ENCODE results near the gene DYNC1LI1. TPM values are rescaled to one million over a fixed set of nuclear protein-coding genes. Genes with fewer than 3 reads are reported as not detected.
A peak's percentile ranks its signal among the peaks of the same experiment; 100 is the strongest.

Gene DYNC1LI1
- total RNA-seq, 1 donor from 2014 or later: 69.2 TPM

DNA sequence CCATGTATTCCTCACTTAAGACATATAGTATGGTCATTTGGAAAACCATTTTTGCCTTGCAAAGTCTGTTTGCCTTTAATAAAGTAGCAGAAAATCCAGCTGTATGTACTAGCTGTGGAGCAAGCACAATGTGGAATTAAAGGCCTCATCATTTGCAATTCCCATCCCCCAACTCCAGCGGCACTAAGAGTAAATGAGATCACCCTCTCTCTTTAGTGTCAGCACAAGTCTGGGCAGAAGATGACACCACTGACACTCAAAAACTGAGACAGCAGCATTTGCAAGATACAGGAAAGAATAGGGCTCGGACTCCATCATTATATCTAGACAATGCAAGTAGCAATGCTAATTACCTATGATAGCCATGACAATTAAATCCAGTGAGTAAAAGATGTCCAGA, 24.7 kb upstream of the DYNC1LI1 start:
- no peak overlapping the region for H3K27ac Mint-ChIP-seq (ENCODE audit: unreplicated experiment)
- no peak overlapping the region for H3K4me3 Mint-ChIP-seq (ENCODE audit: unreplicated experiment)
- TF ChIP-seq CTCF (IDR thresholded peaks at IDR 0.05): no peak
- H3K27me3 Mint-ChIP-seq (ENCODE audit: low read depth): no peaks in the 10 kb centered on the region
- H3K36me3 Mint-ChIP-seq (ENCODE audit: low read depth): no peaks in the 10 kb centered on the region
- H3K4me1 Mint-ChIP-seq (ENCODE audit: low read depth): peaks cover 60% of the 10 kb centered on the region
- no peak for DNase-seq (ENCODE audit: low spot score)
- no peaks in the 10 kb centered on the region for H3K9me3 Mint-ChIP-seq (ENCODE audit: low read depth)

GRCh38 chr3:32593903-32594525, 23.4 kb upstream of the DYNC1LI1 start:
- TF ChIP-seq CTCF (IDR thresholded peaks at IDR 0.05): no peak
- no peak for DNase-seq (ENCODE audit: low spot score)
- H3K27ac Mint-ChIP-seq (ENCODE audit: unreplicated experiment): peak overlapping the region; percentile 75

DNA sequence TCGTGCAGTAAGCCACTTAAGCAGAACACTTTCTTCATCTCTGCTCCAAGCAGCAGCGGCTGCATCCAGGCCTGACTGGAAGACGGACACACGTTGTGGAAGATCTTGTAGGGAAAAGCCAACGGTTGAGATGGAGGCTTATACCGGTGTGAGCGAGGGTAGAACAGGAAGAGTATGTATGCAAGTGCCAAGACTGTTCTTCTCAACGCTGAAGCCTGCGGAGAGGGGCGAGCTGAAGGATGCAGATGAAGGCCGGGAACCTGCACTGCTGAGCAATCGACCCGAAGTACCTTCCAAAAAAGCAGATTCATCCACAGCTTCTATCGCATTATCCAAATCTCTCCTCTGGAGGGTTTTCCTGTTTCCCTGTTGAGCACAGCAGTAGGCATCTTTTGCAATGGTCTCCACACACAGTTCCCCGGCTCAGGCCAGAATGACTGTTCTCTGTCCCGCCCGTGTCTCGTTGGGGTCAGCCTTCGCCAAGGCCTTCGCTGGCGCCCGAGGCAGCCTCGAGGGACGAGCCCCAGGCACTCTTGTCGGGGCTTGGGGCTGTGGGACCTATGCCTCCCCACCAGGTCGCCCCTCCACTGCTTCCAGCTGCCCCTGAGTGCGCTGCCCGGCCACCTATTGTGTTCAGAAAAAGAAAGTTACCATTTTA, 22.2 kb upstream of the DYNC1LI1 start:
- TF ChIP-seq CTCF (IDR thresholded peaks at IDR 0.05): no peak
- no peaks in the 10 kb centered on the region for H3K27me3 Mint-ChIP-seq (ENCODE audit: low read depth)

More at GRCh38 chr3:32593903-32594525, 23.4 kb upstream of the DYNC1LI1 start:
- Mint-ChIP-seq H3K4me3 (ENCODE audit: unreplicated experiment) (no peak overlapping the region), H3K27me3 (ENCODE audit: low read depth) (no peaks in the 10 kb centered on the region), H3K36me3 (ENCODE audit: low read depth) (no peaks in the 10 kb centered on the region), H3K9me3 (ENCODE audit: low read depth) (no peaks in the 10 kb centered on the region), H3K4me1 (ENCODE audit: low read depth) (peaks cover 60% of the 10 kb centered on the region)

DNA sequence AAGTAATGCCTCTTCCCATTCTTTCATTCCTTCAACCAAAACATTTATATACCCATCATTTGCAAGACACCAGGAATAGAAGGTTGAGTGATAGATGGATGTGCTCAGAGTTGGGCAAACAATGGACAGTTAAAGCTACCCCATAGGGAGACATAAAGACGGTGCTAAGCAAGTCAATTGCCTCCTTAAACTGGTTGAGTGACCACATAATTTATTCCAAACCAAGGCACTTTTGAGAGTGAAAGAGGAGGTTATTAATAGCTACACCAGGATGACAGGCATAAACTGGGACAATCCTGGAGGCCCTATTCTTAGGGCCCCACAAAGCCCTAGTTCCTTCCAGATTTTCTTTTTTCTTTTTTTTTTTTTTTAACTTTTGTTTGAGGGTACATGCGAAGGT, 21.4 kb upstream of the DYNC1LI1 start:
- Mint-ChIP-seq H3K27me3 (ENCODE audit: low read depth) (no peaks in the 10 kb centered on the region), H3K9me3 (ENCODE audit: low read depth) (no peaks in the 10 kb centered on the region), H3K4me3 (ENCODE audit: unreplicated experiment) (no peak overlapping the region), H3K27ac (ENCODE audit: unreplicated experiment) (peak overlapping the region; percentile 1), H3K36me3 (ENCODE audit: low read depth) (no peaks in the 10 kb centered on the region), H3K4me1 (ENCODE audit: low read depth) (peaks cover 58% of the 10 kb centered on the region)
- DNase-seq (ENCODE audit: low spot score): no peak
- no peak for TF ChIP-seq CTCF (IDR thresholded peaks at IDR 0.05)

More for the DNA sequence above, 22.2 kb upstream of the DYNC1LI1 start:
- no peak for DNase-seq (ENCODE audit: low spot score)
- H3K9me3 Mint-ChIP-seq (ENCODE audit: low read depth): no peaks in the 10 kb centered on the region
- H3K4me1 Mint-ChIP-seq (ENCODE audit: low read depth): peaks cover 62% of the 10 kb centered on the region
- H3K4me3 Mint-ChIP-seq (ENCODE audit: unreplicated experiment): no peak overlapping the region
- no peaks in the 10 kb centered on the region for H3K36me3 Mint-ChIP-seq (ENCODE audit: low read depth)
- H3K27ac Mint-ChIP-seq (ENCODE audit: unreplicated experiment): peak overlapping the region; percentile 50

- H3K4me1 Mint-ChIP-seq (ENCODE audit: low read depth): peaks cover 49% of the 10 kb centered on the region
- no peak for DNase-seq (ENCODE audit: low spot score)
- H3K4me3 Mint-ChIP-seq (ENCODE audit: unreplicated experiment): no peak overlapping the region
- H3K36me3 Mint-ChIP-seq (ENCODE audit: low read depth): no peaks in the 10 kb centered on the region
- no peaks in the 10 kb centered on the region for H3K27me3 Mint-ChIP-seq (ENCODE audit: low read depth)
- H3K27ac Mint-ChIP-seq (ENCODE audit: unreplicated experiment): no peak overlapping the region
- no peaks in the 10 kb centered on the region for H3K9me3 Mint-ChIP-seq (ENCODE audit: low read depth)
- no peak for TF ChIP-seq CTCF (IDR thresholded peaks at IDR 0.05)
These were observed 20.5 kb upstream of the DYNC1LI1 start for GRCh38 chr3:32591186-32591585.

Data from chondrocyte (in vitro differentiated cells).